Measurements from ENCODE around the gene OLFML2A.
"Not testable (repeated sequence)": the region's sequence is repeated elsewhere in the genome, so short reads cannot be mapped to it uniquely, and the experiment has no call there.

Gene OLFML2A

GRCh38 chr9:124761196-124761595 is 15.7 kb upstream of the OLFML2A start:
- no peak for DNase-seq (ENCODE audit: low spot score)

GRCh38 chr9:124761710-124762109 is 15.2 kb upstream of the OLFML2A start:
- DNase-seq (ENCODE audit: low spot score) = no peak

GRCh38 chr9:124762633-124763032 is 14.3 kb upstream of the OLFML2A start:
- no peak for DNase-seq (ENCODE audit: low spot score)

GRCh38 chr9:124764774-124765438 is 12.0 kb upstream of the OLFML2A start:
- DNase-seq (ENCODE audit: low spot score) = no peak

- no peak for DNase-seq (ENCODE audit: low spot score)
These were observed 11.5 kb upstream of the OLFML2A start for GRCh38 chr9:124765439-124765835.

GRCh38 chr9:124766326-124766725 is 10.6 kb upstream of the OLFML2A start:
- DNase-seq (ENCODE audit: low spot score) = no peak

GRCh38 chr9:124766815-124767554 is 9.9 kb upstream of the OLFML2A start:
- DNase-seq (ENCODE audit: low spot score) = no peak

GRCh38 chr9:124767821-124768220 is 9.1 kb upstream of the OLFML2A start:
- DNase-seq (ENCODE audit: low spot score) = no peak

GRCh38 chr9:124768334-124768733 is 8.6 kb upstream of the OLFML2A start:
- no peak for DNase-seq (ENCODE audit: low spot score)

GRCh38 chr9:124768750-124769548 is 8.0 kb upstream of the OLFML2A start:
- DNase-seq (ENCODE audit: low spot score) = no peak

GRCh38 chr9:124769549-124770358 is 7.2 kb upstream of the OLFML2A start:
- DNase-seq (ENCODE audit: low spot score) = no peak

- DNase-seq (ENCODE audit: low spot score) = no peak
These were observed 6.4 kb upstream of the OLFML2A start for GRCh38 chr9:124770359-124771020.

GRCh38 chr9:124771021-124771866 is 5.7 kb upstream of the OLFML2A start, which contains the start of gene NR6A1:
Gene NR6A1, minus strand, starts transcription at chr9:124771311.
- peak; percentile 98 for DNase-seq (ENCODE audit: low spot score)

- DNase-seq (ENCODE audit: low spot score) = peak; percentile 86
These were observed 4.9 kb upstream of the OLFML2A start for GRCh38 chr9:124771867-124772679.

GRCh38 chr9:124772877-124773276 is 4.1 kb upstream of the OLFML2A start:
- not testable (repeated sequence) for DNase-seq (ENCODE audit: low spot score)

GRCh38 chr9:124773473-124774128 is 3.3 kb upstream of the OLFML2A start:
- no peak for DNase-seq (ENCODE audit: low spot score)

GRCh38 chr9:124774129-124774978 is 2.6 kb upstream of the OLFML2A start:
- DNase-seq (ENCODE audit: low spot score) = peak; percentile 87

- no peak for DNase-seq (ENCODE audit: low spot score)
These were observed 347 bp upstream of the OLFML2A start for GRCh38 chr9:124776618-124776953.

All from GM03348 (cell line).